ENCODE results near the gene STYXL1.

- TF ChIP-seq, protein P1, sequence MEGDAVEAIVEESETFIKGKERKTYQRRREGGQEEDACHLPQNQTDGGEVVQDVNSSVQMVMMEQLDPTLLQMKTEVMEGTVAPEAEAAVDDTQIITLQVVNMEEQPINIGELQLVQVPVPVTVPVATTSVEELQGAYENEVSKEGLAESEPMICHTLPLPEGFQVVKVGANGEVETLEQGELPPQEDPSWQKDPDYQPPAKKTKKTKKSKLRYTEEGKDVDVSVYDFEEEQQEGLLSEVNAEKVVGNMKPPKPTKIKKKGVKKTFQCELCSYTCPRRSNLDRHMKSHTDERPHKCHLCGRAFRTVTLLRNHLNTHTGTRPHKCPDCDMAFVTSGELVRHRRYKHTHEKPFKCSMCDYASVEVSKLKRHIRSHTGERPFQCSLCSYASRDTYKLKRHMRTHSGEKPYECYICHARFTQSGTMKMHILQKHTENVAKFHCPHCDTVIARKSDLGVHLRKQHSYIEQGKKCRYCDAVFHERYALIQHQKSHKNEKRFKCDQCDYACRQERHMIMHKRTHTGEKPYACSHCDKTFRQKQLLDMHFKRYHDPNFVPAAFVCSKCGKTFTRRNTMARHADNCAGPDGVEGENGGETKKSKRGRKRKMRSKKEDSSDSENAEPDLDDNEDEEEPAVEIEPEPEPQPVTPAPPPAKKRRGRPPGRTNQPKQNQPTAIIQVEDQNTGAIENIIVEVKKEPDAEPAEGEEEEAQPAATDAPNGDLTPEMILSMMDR (conservative IDR thresholded peaks at IDR 0.05; ENCODE audit: low read depth, low read length), result no peak
- TF ChIP-seq EZH2 (IDR thresholded peaks at IDR 0.05; ENCODE audit: low read length, unreplicated experiment) (no peak), EZH2phosphoT487 (IDR thresholded peaks at IDR 0.05; ENCODE audit: borderline replicate concordance, low read length) (no peak)
Measured at GRCh38 chr7:75948179-75948578, 99.6 kb downstream of the STYXL1 start.

All from PC-3 (cell line).